Panc1 (cell line): ENCODE results near the gene SLC16A1. TPM values are rescaled to one million over a fixed set of nuclear protein-coding genes. Genes with fewer than 3 reads are reported as not detected.

ENCODE experiments used
- ATAC-seq: fragments of 200-7000 bp; cut with Tn5 transposase; 2 replicates; pipeline ENCODE4 v1.9.1; 2020; ENCODE audit warnings: mild to moderate bottlenecking, moderate library complexity
- BruUV-seq: library from RNA; stranded (reverse); fragments of 400-500 nt; replicated peaks from 2 replicates; lab custom pipeline; 2021; lab: Mats Ljungman, UMichigan
- CTCF ChIA-PET: fragments of 300-600 bp; sonication (Branson Sonifier 250); formaldehyde crosslinking; loops from one replicate; lab custom pipeline; 2022; ENCODE audit warnings: antibody characterized with exemption; lab: Charles Lee
- POLR2A ChIA-PET: fragments of 300-600 bp; sonication (Branson Sonifier 250); formaldehyde crosslinking; loops from one replicate; lab custom pipeline; 2022; ENCODE audit warnings: antibody characterized with exemption; lab: Charles Lee
- DNase-seq: peaks from one replicate; pipeline ENCODE4 v3.0.0-alpha.2; 2010; ENCODE audit warnings: low read depth, low spot score
- H3K27ac ChIP-seq: 2 replicates; pipeline ENCODE4 v1.5.1; 2011; ENCODE audit warnings: mild to moderate bottlenecking, low read length, inconsistent platforms
- H3K27me3 ChIP-seq: fragments of 200-500 bp; sonication (Bioruptor generic); 2 replicates; pipeline ENCODE4 v1.6.0; 2014; ENCODE audit warnings: low read length, inconsistent platforms; ENCODE audit not compliant: control insufficient read depth, insufficient read depth
- H3K36me3 ChIP-seq: fragments of 200-500 bp; sonication (Bioruptor generic); 2 replicates; pipeline ENCODE4 v1.5.1; 2014; ENCODE audit warnings: inconsistent platforms, mild to moderate bottlenecking, low read length, moderate library complexity; ENCODE audit not compliant: control insufficient read depth, insufficient read depth
- H3K4me1 ChIP-seq: 2 replicates; pipeline ENCODE4 v1.5.1; 2011; ENCODE audit warnings: inconsistent platforms, mild to moderate bottlenecking, low read length, moderate library complexity; ENCODE audit not compliant: control insufficient read depth, insufficient read depth
- H3K4me3 ChIP-seq, 2 experiments: 2 replicates each; pipeline ENCODE4 v1.5.1; 2011 to 2012; ENCODE audit warnings: low read depth in 2 of 2, low read length in 2 of 2, mild to moderate bottlenecking in 2 of 2, inconsistent platforms in 1 of 2, moderate library complexity in 1 of 2
- H3K9me3 ChIP-seq: fragments of 200-500 bp; sonication (Bioruptor generic); 2 replicates; pipeline ENCODE4 v1.5.1; 2014; ENCODE audit warnings: low read depth, mild to moderate bottlenecking, inconsistent platforms, low read length, moderate library complexity; ENCODE audit not compliant: control insufficient read depth, insufficient read depth
- CTCF ChIP-seq: fragments of 450-650 bp; IDR thresholded peaks from 2 replicates; pipeline ENCODE4 v1.5.1; 2017; ENCODE audit warnings: mild to moderate bottlenecking
- POLR2AphosphoS5 ChIP-seq: IDR thresholded peaks from 2 replicates; pipeline ENCODE4 v1.6.1; 2012; ENCODE audit warnings: mild to moderate bottlenecking, low read depth, low read length, moderate library complexity
- REST ChIP-seq, 2 experiments: IDR thresholded peaks; 2 replicates each; pipeline ENCODE4 v1.6.1; 2011 to 2012; ENCODE audit warnings: low read depth in 2 of 2, control low read depth in 1 of 2, low read length in 1 of 2, mild to moderate bottlenecking in 1 of 2, moderate library complexity in 1 of 2; ENCODE audit not compliant: insufficient read depth in 1 of 2
- SIN3A ChIP-seq: IDR thresholded peaks from 2 replicates; pipeline ENCODE4 v1.6.1; 2012; ENCODE audit warnings: low read depth, mild to moderate bottlenecking, low read length, moderate library complexity, borderline replicate concordance; ENCODE audit not compliant: insufficient read depth
- TCF7L2 ChIP-seq: IDR thresholded peaks from 2 replicates; pipeline ENCODE4 v1.6.1; 2011; ENCODE audit warnings: mild to moderate bottlenecking, low read depth, low read length, inconsistent platforms
- in situ Hi-C: cut with HindIII; loops from 2 replicates; pipeline ENCODE4 v1.10.0; 2016; ENCODE audit warnings: low sequenced_read_pairs, low pct_unique_long_range_greater_than_20kb
- intact Hi-C: fragments of 100-400 bp; cut with micrococcal nuclease; formaldehyde crosslinking; loops from one replicate; pipeline ENCODE4 v1.10.0; 2022; ENCODE audit not compliant: unreplicated experiment
- total RNA-seq: library from RNA; stranded (reverse); gene quantifications from one replicate; pipeline ENCODE4 v1.2.1, GENCODE V29; 2021; ENCODE audit not compliant: unreplicated experiment

Gene SLC16A1
- total RNA-seq, 1 experiment from 2014 or later: 51.5 TPM

GRCh38 chr1:112939810-112940209, 16.2 kb downstream of the SLC16A1 start:
- ATAC-seq (no peak), DNase-seq (no peak)
- in situ Hi-C loops (no loop called here), intact Hi-C loops (no loop called here)
- no peaks in the 10 kb centered on the region for H3K27me3 ChIP-seq
- ChIA-PET CTCF (no interaction called here), POLR2A (no interaction called here)
- H3K4me1 ChIP-seq: peaks cover 6% of the 10 kb centered on the region
- BruUV-seq: no TSS peak
- H3K36me3 ChIP-seq: no peaks in the 10 kb centered on the region; the same call in 1 of the 2 replicates
- no peak for TF ChIP-seq CTCF
- no peak for TF ChIP-seq REST (IDR thresholded peaks at IDR 0.05; ENCODE audit: insufficient read depth in 1 of 2, low read depth in 2 of 2, low read length in 1 of 2)
- TF ChIP-seq POLR2AphosphoS5: no peak
- TF ChIP-seq TCF7L2: no peak
- TF ChIP-seq SIN3A: no peak
- no peak overlapping the region for H3K4me3 ChIP-seq
- H3K9me3 ChIP-seq: no peaks in the 10 kb centered on the region
- no peak overlapping the region for H3K27ac ChIP-seq

- DNase-seq (no peak), ATAC-seq (no peak)
- intact Hi-C loops (no loop called here), in situ Hi-C loops (no loop called here)
- no peak overlapping the region for H3K4me3 ChIP-seq
- ChIA-PET CTCF (no interaction called here), POLR2A (no interaction called here)
- TF ChIP-seq CTCF (no peak), POLR2AphosphoS5 (no peak), SIN3A (no peak), REST (IDR thresholded peaks at IDR 0.05; ENCODE audit: insufficient read depth in 1 of 2, low read depth in 2 of 2, low read length in 1 of 2) (no peak), TCF7L2 (no peak)
- H3K27ac ChIP-seq: no peak overlapping the region
- no peaks in the 10 kb centered on the region for H3K27me3 ChIP-seq
- H3K36me3 ChIP-seq: no peaks in the 10 kb centered on the region; the same call in 1 of the 2 replicates
- BruUV-seq: no TSS peak
- peaks cover 6% of the 10 kb centered on the region for H3K4me1 ChIP-seq
- no peaks in the 10 kb centered on the region for H3K9me3 ChIP-seq
These were observed 17.8 kb downstream of the SLC16A1 start for GRCh38 chr1:112938210-112938609.
